GM10266 (cell line): Measurements from ENCODE around the gene TMEM240.

ENCODE experiments used
- DNase-seq: peaks from one replicate; pipeline ENCODE4 v3.0.0; 2012; ENCODE audit errors: extremely low spot score
- TF ChIP-seq, protein P1 (sequence below): IDR thresholded peaks from 2 replicates; pipeline ENCODE4 v1.5.1; 2012; ENCODE audit warnings: mild to moderate bottlenecking, low read depth; ENCODE audit not compliant: control insufficient read depth, insufficient read depth; ENCODE audit errors: missing control alignments

The TMEM240 gene

DNA sequence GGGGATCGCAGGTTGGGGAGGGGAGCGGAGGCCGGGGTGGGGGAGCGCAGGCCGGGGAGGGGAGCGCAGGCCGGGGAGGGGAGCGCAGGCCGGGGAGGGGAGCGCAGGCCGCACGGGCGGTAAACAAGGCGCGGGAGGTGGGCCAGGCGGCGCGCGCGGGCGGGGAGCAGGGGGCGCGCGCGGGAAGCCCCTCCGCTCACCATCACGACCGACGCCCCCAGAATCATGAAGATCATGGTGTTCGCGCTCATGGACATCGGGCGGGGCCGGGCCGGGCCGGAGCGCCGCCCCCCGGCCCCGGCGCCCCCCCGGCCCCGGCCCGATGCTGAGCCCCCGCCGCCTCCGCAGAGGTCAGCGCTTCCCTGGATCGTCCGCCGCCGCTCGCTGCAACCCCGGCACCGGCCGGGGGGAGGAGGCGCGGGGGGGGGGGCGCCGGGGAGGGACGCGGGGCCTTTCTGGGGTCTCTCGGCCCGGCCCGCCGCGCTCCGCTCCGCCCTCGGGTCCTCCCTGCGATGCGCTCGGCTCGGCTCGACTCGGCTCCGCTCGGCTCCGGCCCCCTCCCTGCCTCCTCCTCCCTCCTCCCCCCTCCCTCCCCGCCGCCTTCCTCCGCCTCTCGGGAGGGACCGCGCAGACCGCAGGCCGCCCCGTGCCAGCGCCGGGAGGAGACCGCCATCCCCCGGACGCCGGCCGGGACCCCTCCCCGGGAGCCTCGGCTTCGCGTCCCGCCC, at the start of gene TMEM240:
Gene TMEM240, minus strand, starts transcription at position 535 of the 728 bp plus-strand sequence. Its CDS starts 278 bp downstream, at position 257.
- TF ChIP-seq, protein P1, sequence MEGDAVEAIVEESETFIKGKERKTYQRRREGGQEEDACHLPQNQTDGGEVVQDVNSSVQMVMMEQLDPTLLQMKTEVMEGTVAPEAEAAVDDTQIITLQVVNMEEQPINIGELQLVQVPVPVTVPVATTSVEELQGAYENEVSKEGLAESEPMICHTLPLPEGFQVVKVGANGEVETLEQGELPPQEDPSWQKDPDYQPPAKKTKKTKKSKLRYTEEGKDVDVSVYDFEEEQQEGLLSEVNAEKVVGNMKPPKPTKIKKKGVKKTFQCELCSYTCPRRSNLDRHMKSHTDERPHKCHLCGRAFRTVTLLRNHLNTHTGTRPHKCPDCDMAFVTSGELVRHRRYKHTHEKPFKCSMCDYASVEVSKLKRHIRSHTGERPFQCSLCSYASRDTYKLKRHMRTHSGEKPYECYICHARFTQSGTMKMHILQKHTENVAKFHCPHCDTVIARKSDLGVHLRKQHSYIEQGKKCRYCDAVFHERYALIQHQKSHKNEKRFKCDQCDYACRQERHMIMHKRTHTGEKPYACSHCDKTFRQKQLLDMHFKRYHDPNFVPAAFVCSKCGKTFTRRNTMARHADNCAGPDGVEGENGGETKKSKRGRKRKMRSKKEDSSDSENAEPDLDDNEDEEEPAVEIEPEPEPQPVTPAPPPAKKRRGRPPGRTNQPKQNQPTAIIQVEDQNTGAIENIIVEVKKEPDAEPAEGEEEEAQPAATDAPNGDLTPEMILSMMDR = no peak
- DNase-seq = peak; percentile 92

DNA sequence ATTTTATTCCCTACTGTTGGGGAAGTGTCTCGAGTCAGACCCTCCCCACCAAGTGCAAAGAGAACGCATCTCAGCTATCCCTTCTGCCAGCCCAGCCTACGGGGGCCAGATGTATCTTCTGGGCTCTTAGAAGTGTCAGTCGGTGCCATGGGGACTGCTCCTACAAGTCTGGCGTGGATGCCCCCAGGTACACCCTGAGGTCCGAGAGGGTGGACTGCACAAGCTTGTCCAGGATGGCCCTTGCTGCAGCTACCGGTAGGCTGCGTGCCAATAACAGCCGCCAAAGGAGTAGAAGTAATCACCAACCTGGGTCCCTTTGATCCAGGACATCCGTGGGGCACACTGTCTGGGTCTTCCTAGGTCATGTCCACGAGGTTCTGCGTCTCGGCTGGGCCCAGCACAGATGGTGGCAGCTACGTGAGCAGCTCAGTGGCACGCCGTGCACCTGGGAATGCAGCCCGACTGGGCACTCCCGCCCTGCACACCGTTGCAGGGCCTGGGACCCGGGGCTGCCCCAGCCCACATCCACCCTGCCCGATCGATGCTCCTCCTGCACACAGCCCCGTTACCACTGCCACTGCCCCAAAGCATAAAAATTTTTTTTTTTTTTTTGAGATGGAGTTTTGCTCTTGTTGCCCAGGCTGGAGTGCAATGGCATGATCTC, 43.1 kb upstream of the TMEM240 start:
- TF ChIP-seq, protein P1 = no peak
- DNase-seq = no peak

- TF ChIP-seq, protein P1 = no peak
- no peak for DNase-seq
Measured at GRCh38 chr1:1582585-1583346, 42.3 kb upstream of the TMEM240 start.

GRCh38 chr1:1578371-1578940, 38.0 kb upstream of the TMEM240 start:
- TF ChIP-seq, protein P1 = no peak

DNA sequence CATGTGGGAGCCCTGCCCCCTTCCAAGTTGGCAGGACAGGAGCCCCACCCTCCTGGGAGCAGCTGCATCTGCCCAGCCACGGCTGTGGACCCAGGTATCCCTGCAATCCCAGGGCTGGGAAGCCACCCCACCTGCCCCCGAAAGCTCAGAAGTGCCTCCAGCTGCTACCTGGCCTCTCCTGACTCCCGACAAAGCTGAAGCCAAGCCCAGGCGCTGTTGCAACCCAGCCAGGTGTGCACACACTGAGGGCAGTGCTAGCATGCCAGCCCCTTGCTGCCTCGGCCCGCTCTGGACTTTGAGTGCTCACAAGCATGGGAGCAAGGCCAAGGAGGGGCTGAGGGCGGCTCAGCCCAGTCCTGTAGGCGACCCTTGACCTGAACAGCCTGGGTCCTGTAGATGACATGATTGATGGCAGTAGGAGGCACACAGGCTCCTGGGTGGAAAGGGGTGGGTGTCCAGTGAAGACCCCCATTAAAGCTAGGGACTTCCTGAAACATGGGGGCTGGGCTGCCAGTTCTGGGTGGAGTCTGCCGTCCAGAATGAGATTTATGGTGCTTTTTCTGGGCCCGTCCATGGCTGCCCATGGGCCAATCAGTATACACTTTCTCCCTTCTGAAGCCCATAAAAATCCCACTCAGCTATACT, 37.1 kb upstream of the TMEM240 start:
- DNase-seq = no peak
- TF ChIP-seq, protein P1 = no peak

More at GRCh38 chr1:1578371-1578940, 38.0 kb upstream of the TMEM240 start:
- DNase-seq = no peak

DNA sequence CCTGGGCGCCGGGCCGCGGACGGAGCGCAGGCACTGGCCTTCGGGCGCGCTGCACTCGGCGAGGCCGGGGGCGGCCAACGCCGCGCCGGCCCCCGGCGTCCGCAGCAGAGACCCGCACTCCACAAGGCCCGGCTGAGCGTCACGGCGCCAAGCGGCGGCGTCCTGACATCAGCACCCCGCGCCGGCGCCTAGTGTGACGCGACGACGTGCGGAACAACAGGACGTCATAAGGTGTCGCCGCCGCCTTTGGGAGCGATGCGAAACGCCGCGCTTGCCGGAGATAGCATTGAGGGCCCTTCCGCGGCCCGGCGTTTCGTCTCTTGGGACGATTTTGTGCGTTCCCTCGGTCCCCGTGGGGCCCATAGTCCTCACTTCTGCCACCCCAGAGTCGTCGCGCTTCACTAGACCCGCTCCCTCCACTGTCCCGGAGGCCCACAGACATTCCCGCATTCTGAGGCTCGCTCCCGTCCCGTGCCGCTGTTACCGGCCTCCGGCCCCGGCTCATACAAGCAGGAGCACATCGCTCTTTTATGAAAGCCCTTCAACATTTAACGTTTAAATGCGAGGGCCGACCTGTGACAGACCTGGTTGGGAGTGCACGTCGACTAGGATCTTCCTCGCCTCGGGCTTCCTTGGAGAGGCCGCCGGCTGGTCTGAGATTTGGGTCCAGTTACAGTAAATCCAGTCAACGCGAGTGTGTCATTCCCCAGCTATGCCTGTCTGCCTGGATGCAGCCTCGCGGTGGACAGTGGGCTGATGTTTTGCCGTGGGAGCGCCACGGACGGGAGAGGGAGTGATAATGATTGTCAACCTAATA, 34.5 kb upstream of the TMEM240 start, which contains the start of gene SSU72:
Gene SSU72, minus strand, starts transcription at position 143 of the 817 bp plus-strand sequence. CDS start 306 bp downstream, outside the sequence.
- TF ChIP-seq, protein P1 = no peak
- DNase-seq = peak; percentile 98
